Keratinocyte (primary cell): ENCODE data around the gene CDH22. TPM values are rescaled to one million over a fixed set of nuclear protein-coding genes. Genes with fewer than 3 reads are reported as not detected.

Source experiments
- DNase-seq: peaks from one replicate; pipeline ENCODE4 v3.0.0-alpha.2; 2011; ENCODE audit warnings: low read depth, missing footprints, low spot score
- FAIRE-seq: peaks from 2 replicates; lab custom pipeline; 2011; peaks lifted over from hg19 to GRCh38; lab: Jason Lieb, UNC
- H2AFZ ChIP-seq: 2 replicates; pipeline ENCODE4 v1.6.0; 2012; ENCODE audit warnings: low read length, control low read depth, inconsistent platforms; ENCODE audit not compliant: control insufficient read depth
- H3K27ac ChIP-seq: 2 replicates; pipeline ENCODE4 v1.5.1; 2011; ENCODE audit warnings: low read length; ENCODE audit not compliant: control insufficient read depth, insufficient read depth
- H3K27me3 ChIP-seq: 3 replicates; pipeline ENCODE4 v1.6.0; 2011; ENCODE audit warnings: low read length; ENCODE audit not compliant: control insufficient read depth, insufficient read depth; ENCODE audit errors: extremely low read depth
- H3K36me3 ChIP-seq, 2 experiments: 2 replicates in 1 of 2; 3 replicates in 1 of 2; pipeline ENCODE4 v1.5.1; 2011; ENCODE audit warnings: low read length in 2 of 2, mild to moderate bottlenecking in 1 of 2; ENCODE audit not compliant: control insufficient read depth in 2 of 2, insufficient read depth in 2 of 2; ENCODE audit errors: extremely low read depth in 1 of 2
- H3K4me1 ChIP-seq: 3 replicates; pipeline ENCODE4 v1.5.1; 2011; ENCODE audit warnings: low read length; ENCODE audit not compliant: control insufficient read depth, insufficient read depth; ENCODE audit errors: extremely low read depth
- H3K4me2 ChIP-seq: 3 replicates; pipeline ENCODE4 v1.6.0; 2011; ENCODE audit warnings: low read depth, low read length; ENCODE audit not compliant: control insufficient read depth, insufficient read depth; ENCODE audit errors: extremely low read depth
- H3K4me3 ChIP-seq, 3 experiments: fragments of 200-600 bp in 1 of 3; sonication (generic) in 1 of 3; 2 replicates in 2 of 3; 3 replicates in 1 of 3; pipeline ENCODE4 v1.5.1; 2011 to 2016; ENCODE audit warnings: low read length in 3 of 3, mild to moderate bottlenecking in 3 of 3, control low read depth in 2 of 3, inconsistent platforms in 1 of 3, low read depth in 1 of 3, mixed read lengths in 1 of 3, mixed run types in 1 of 3, moderate library complexity in 1 of 3; ENCODE audit not compliant: control insufficient read depth in 2 of 3, insufficient read depth in 2 of 3; ENCODE audit errors: extremely low read depth in 1 of 3
- H3K79me2 ChIP-seq: 2 replicates; pipeline ENCODE4 v1.6.0; 2012; ENCODE audit warnings: low read length; ENCODE audit not compliant: control insufficient read depth, insufficient read depth
- H3K9ac ChIP-seq: 3 replicates; pipeline ENCODE4 v1.6.0; 2011; ENCODE audit warnings: low read length; ENCODE audit not compliant: control insufficient read depth, insufficient read depth; ENCODE audit errors: extremely low read depth
- H3K9me1 ChIP-seq: 3 replicates; pipeline ENCODE4 v1.6.0; 2011; ENCODE audit warnings: low read length; ENCODE audit not compliant: control insufficient read depth, insufficient read depth; ENCODE audit errors: extremely low read depth
- H3K9me3 ChIP-seq: 2 replicates; pipeline ENCODE4 v1.5.1; 2012; ENCODE audit warnings: low read depth, low read length; ENCODE audit not compliant: control insufficient read depth
- H4K20me1 ChIP-seq: 3 replicates; pipeline ENCODE4 v1.6.0; 2011; ENCODE audit warnings: low read length; ENCODE audit not compliant: control insufficient read depth, insufficient read depth; ENCODE audit errors: extremely low read depth
- EZH2 ChIP-seq: IDR thresholded peaks from one replicate; pipeline ENCODE4 v1.6.1; 2012; ENCODE audit warnings: inconsistent platforms, mild to moderate bottlenecking, low read length, moderate library complexity
- dilution Hi-C: fragments of 300-500 bp; cut with MboI; formaldehyde crosslinking; loops from one replicate; pipeline ENCODE4 v1.7.0; 2020; ENCODE audit warnings: low sequenced_read_pairs; ENCODE audit not compliant: extremely low pct_ligation_motif_present
- polyA plus RNA-seq, 5 experiments: library from polyadenylated mRNA; depleted of rRNA in 3 of 5; stranded (reverse) in 3 of 5; stranded (forward) in 1 of 5; unstranded in 1 of 5; fragments of >200 nt; gene quantifications; 1 replicate in 1 of 5; 2 replicates in 3 of 5; 3 replicates in 1 of 5; pipeline versions ENCODE4 v1.2.1 to v1.2.3, GENCODE V29; 2011 to 2012; ENCODE audit warnings: missing spikeins in 2 of 5, low read depth in 1 of 5, low replicate concordance in 1 of 5
- TF ChIP-seq, protein P1 (sequence below), 3 experiments: IDR thresholded peaks in 1 of 3; conservative IDR thresholded peaks in 1 of 3; optimal IDR thresholded peaks in 1 of 3; 2 replicates in 2 of 3; 3 replicates in 1 of 3; pipeline versions ENCODE3 to v1.5.1; 2011; ENCODE audit warnings: low read length in 3 of 3, mild to moderate bottlenecking in 3 of 3, moderate library complexity in 2 of 3, control low read depth in 1 of 3, inconsistent platforms in 1 of 3; ENCODE audit not compliant: insufficient read depth in 2 of 3; ENCODE audit errors: extremely low read depth in 1 of 3

The CDH22 gene
- polyA plus RNA-seq, 1 donor (not counting 4 experiments of a cell fraction or from before 2014, with no cell fraction given): not detected

- FAIRE-seq (no peak), DNase-seq (no peak)
- Histone ChIP-seq H3K9me3 (no peaks in the 10 kb centered on the region), H3K27me3 (peaks cover 8% of the 10 kb centered on the region), H3K4me1 (no peaks in the 10 kb centered on the region), H3K36me3 (no peaks in the 10 kb centered on the region), H3K9me1 (no peaks in the 10 kb centered on the region), H3K4me2 (no peak overlapping the region), H3K9ac (no peak overlapping the region), H3K27ac (no peak overlapping the region), H2AFZ (no peak overlapping the region), H3K4me3 (no peak overlapping the region), H3K79me2 (no peaks in the 10 kb centered on the region), H4K20me1 (no peaks in the 10 kb centered on the region)
- no peak for TF ChIP-seq EZH2
- TF ChIP-seq, protein P1, sequence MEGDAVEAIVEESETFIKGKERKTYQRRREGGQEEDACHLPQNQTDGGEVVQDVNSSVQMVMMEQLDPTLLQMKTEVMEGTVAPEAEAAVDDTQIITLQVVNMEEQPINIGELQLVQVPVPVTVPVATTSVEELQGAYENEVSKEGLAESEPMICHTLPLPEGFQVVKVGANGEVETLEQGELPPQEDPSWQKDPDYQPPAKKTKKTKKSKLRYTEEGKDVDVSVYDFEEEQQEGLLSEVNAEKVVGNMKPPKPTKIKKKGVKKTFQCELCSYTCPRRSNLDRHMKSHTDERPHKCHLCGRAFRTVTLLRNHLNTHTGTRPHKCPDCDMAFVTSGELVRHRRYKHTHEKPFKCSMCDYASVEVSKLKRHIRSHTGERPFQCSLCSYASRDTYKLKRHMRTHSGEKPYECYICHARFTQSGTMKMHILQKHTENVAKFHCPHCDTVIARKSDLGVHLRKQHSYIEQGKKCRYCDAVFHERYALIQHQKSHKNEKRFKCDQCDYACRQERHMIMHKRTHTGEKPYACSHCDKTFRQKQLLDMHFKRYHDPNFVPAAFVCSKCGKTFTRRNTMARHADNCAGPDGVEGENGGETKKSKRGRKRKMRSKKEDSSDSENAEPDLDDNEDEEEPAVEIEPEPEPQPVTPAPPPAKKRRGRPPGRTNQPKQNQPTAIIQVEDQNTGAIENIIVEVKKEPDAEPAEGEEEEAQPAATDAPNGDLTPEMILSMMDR (optimal IDR thresholded peaks at IDR 0.05 in 1 of 3, IDR thresholded peaks at IDR 0.05 in 1 of 3, conservative IDR thresholded peaks at IDR 0.05 in 1 of 3; ENCODE audit: extremely low read depth in 1 of 3, insufficient read depth in 2 of 3, low read length in 3 of 3): no peak
- dilution Hi-C loops: no loop called here
These were observed 35.8 kb downstream of the CDH22 start for GRCh38 chr20:46272389-46273047.

- H3K4me2 ChIP-seq: no peak overlapping the region
- H3K9me1 ChIP-seq: no peaks in the 10 kb centered on the region
- no peak for DNase-seq
- no peak overlapping the region for H3K9ac ChIP-seq
- H4K20me1 ChIP-seq: no peaks in the 10 kb centered on the region
- H3K9me3 ChIP-seq: no peaks in the 10 kb centered on the region
- no peaks in the 10 kb centered on the region for H3K36me3 ChIP-seq
- no peaks in the 10 kb centered on the region for H3K79me2 ChIP-seq
- TF ChIP-seq, protein P1 (optimal IDR thresholded peaks at IDR 0.05 in 1 of 3, IDR thresholded peaks at IDR 0.05 in 1 of 3, conservative IDR thresholded peaks at IDR 0.05 in 1 of 3; ENCODE audit: extremely low read depth in 1 of 3, insufficient read depth in 2 of 3, low read length in 3 of 3): no peak
- TF ChIP-seq EZH2: no peak
- FAIRE-seq: no peak
- H3K27me3 ChIP-seq: peaks cover 8% of the 10 kb centered on the region
- H3K4me3 ChIP-seq: no peak overlapping the region
- dilution Hi-C loops: no loop called here
- no peak overlapping the region for H2AFZ ChIP-seq
- H3K27ac ChIP-seq: no peak overlapping the region
- no peaks in the 10 kb centered on the region for H3K4me1 ChIP-seq
These were observed 37.1 kb downstream of the CDH22 start for GRCh38 chr20:46270977-46271744.
